GM03348 (cell line): Measurements from ENCODE around the gene VSIG1.

Experiments used
- DNase-seq: peaks from one replicate; pipeline ENCODE4 v3.0.0; 2012; ENCODE audit warnings: low spot score

The VSIG1 gene

DNA sequence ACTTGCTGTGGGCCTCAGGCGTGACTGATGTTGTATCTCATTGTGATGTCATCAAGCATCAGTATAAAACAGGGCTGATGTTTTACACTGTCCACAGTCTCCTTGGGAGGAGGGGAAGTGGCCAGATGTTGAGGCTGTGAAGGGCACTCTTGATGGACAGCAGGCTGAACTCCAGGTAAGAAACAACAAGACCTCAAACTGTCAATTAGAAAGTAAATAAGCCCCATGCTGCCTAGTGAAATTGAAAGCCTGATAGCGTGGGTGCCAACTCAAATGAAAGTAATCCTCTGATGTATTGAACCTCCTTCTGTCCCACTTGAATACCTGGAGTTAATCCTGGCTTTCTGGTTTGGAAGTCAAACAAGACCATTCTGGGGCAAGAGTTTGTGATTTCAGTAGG, 19.7 kb downstream of the VSIG1 start:
- DNase-seq = no peak

DNA sequence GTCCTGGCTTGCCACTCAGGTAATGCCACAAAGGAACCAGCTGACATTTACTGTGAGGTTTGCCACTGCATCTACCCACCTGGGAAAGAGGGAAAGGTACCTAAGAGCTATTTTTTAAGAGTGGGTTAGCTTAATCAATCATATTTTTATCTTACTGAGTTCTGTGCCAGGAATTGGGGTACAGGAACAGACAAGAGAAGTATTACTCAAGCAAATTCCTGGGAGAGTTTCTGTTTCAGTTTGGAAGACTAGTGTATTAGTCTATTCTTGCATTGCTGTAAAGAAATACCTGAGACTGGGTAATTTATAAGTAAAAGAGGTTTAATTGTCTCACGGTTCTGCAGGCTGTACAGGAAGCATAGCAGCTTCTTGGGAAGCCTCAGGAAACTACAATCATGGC, 23.3 kb downstream of the VSIG1 start:
- DNase-seq = no peak

- peak; percentile 1 for DNase-seq
Measured at GRCh38 chrX:108070891-108071290, 26.0 kb downstream of the VSIG1 start.

GRCh38 chrX:108071578-108071977, 26.7 kb downstream of the VSIG1 start:
- no peak for DNase-seq

GRCh38 chrX:108072746-108073145, 27.9 kb downstream of the VSIG1 start:
- no peak for DNase-seq

GRCh38 chrX:108081110-108081509, 36.2 kb downstream of the VSIG1 start:
- DNase-seq = no peak

- no peak for DNase-seq
Measured at GRCh38 chrX:108087792-108088191, 42.9 kb downstream of the VSIG1 start.

DNA sequence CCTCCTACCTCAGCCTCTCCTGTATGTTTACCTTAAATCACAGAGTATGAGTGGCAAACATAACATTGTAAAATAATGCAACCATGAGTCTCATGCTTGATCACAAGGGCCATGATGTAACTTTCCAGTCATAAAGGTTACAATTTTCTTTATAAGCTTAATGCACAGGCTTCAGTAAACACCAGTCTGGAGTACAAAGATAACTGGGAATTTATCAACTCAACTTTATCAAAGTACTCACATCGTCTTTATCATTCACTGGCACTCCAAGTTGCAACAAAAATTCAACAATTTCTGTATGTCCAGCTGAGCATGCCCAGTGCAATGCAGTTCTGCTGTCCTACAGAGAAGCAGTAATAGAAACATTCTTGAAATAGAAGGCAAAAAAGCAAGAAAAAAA, 43.6 kb downstream of the VSIG1 start:
- DNase-seq = no peak

DNA sequence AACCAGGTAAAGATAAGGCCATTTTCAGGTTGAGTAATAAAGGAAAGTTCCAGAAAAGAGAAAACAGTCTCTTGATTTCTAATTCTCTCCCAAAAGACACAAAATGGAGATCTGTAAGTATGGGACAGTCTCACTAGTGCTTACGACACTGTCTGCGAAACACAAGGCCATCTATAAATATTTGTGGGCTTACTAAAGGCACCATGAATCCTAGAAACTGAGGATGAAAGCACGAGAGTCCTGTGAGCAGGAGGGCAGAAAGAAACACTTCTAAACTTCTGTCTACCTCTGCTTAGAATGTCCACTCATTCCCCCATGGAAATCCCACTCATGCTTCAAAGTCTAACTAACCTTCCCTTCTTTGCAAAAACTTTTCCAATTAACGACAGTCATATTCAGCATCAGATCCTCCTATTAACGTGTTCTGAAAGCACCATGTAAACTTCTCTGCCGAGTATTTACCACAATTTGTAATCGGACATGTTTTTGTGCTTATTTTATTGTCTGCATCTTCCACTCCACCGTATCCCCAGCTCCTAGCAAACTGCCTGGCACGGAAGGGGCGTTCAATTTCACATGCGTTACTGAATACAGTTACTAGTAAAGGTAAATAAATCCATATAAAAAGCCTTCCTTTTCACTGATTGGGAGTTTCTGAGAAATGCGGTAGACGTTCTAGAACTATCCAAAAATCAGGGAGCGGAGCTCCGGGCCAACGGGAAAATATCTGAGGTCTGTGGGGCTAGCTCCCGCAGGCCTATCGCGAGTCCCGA, 45.8 kb downstream of the VSIG1 start:
- peak; percentile 7 for DNase-seq

DNA sequence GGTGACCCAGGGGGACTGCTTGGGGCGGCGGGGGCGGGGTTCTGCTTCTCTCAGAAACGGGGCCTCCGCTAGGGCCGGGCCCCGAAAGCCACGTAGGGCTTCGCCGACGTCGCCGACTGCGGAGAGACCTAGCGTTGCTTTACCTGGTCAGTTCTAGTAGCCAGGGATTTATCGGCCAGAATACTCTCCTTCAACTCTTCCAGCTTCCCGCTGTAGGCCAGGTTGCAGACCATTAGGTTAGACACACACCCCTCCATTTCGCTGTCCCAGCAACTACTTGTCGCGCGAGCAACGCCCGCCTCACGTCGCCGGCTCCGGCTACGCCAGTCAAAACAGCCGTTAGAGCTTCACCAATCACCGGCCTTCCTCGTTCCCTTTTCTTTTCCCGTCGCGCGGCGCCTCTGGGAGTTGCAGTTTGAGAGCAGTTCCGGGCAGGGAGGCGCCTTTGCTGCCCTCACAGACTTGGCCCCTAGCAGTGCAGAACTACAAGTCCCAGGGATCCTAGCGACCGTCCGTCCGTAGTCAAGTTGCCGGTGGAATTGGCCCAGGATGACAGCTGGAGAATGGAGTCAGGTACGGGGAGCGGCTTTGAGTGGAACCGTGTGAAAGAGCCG, 46.5 kb downstream of the VSIG1 start, which contains the start of the genes ATG4A and PSMD10:
TSS of gene ATG4A (plus strand) at position 515 of the 614 bp plus-strand sequence. CDS start at position 564, 49 bp downstream.
TSS of gene PSMD10 (minus strand) at position 279 of the 614 bp plus-strand sequence. CDS start at position 257, 22 bp downstream.
- DNase-seq = peak; percentile 89

- peak; percentile 4 for DNase-seq
Measured at GRCh38 chrX:108091878-108092291, 47.0 kb downstream of the VSIG1 start.

DNA sequence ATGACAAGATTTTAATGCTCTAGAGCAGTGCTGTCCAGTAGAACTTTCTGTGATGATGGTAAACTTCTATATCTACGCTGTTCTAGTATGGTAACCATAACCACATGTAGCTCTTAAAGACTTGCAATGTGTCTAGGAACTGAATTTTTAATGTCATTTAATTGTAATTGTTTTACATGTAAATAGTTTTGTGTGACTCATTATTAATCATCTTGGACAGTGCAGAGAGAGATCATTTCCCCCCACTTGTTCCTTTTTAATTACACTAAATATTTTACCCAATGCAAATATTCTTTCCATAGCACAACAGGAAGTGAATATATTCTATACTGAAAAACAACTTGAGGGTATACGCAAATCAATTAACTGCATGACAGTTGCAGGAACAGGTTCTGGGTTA, 52.5 kb downstream of the VSIG1 start:
- DNase-seq = no peak

DNA sequence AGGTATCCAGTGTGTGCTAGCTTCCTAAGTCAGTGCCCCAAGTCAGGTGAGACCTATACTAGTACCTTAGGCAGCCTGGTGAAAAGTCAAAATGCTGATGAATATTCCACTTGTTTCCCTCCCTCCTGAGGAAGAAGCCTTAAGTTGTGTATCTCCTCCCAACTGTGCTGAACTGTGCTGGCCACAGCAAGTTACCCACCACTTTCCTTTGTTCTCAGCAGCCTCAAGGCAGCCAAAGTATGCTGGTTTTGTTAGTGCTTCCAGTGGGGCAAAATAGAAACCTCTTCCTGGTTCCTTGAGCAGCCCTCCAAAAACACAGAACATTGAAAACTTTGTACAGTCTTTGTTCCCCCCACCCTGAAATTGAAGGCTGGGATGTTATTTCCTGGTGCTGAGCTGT, 60.6 kb downstream of the VSIG1 start:
- no peak for DNase-seq

DNA sequence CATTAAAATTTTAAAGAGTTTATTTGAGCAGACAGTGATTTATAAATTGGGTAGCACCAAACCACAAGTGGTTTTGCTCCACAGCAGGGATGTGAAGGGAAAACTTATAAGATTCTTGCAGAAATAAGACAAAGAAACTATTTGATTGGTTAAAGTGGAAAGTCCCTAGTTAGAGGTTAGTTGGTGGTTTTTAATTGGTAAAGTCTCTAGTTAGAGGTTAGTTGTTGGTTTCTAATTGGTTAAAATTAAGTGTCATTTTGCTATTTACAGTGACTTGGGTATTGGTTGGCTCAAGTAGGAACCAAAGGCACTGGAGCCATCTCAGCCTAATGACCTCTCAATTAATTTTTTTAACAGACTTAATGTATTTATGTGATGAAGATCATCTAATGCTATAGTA, 69.7 kb downstream of the VSIG1 start:
- DNase-seq = no peak

DNA sequence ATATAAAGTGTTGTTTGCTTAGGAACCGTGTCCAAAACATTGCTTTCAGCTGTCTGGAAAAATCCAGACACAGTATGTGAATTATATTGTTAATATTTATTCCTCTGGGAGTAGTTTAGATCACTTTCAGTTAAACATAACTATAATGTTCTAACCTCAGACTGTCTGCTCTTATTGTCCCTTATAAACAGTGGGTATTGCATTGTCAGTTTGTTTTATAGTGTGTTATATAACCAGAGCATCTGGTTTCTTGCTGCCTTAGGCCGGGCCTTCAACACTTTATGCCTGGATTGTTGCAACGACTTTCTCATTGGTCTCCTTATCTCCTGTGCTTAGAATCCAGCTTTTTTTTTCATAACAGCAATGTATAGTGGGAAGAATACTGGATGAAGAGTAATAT, 73.1 kb downstream of the VSIG1 start:
- no peak for DNase-seq

DNA sequence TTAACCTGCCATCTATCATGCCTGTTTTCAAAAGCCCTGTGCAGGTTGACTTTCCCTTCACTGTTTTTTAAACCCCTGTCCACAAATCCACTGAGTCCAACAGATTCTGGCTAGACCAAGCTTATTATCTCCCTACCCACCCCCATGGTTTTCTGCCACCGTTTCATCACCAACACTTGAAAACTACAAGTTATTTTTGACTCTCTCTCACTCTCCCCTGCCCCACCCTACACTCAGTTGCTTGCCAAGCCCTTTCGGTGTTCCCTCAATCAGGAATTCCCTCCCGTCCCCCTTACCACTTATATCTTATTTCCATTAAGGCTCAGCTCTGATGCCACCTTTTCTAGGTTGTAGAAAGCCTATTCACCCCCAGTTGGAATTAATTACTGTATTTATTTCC, 76.4 kb downstream of the VSIG1 start:
- DNase-seq = no peak

GRCh38 chrX:108122748-108123147, 77.9 kb downstream of the VSIG1 start:
- peak; percentile 11 for DNase-seq

GRCh38 chrX:108123591-108124366, 78.9 kb downstream of the VSIG1 start:
- DNase-seq = no peak

GRCh38 chrX:108126661-108127060, 81.8 kb downstream of the VSIG1 start:
- DNase-seq = no peak

GRCh38 chrX:108127152-108127551, 82.3 kb downstream of the VSIG1 start:
- DNase-seq = no peak
